OCI-LY7 (cell line): ENCODE results near the gene DPF3. TPM values are rescaled to one million over a fixed set of nuclear protein-coding genes. Genes with fewer than 3 reads are reported as not detected.

Source experiments
- BruUV-seq: library from RNA; stranded (reverse); fragments of 400-500 nt; replicated peaks from 2 replicates; lab custom pipeline; 2021; lab: Mats Ljungman, UMichigan
- CTCF ChIA-PET: fragments of 300-600 bp; sonication (Branson Sonifier 250); formaldehyde crosslinking; loops from one replicate; lab custom pipeline; 2022; ENCODE audit warnings: antibody characterized with exemption; ENCODE audit not compliant: unreplicated experiment; lab: Charles Lee
- POLR2A ChIA-PET: fragments of 300-600 bp; sonication (Branson Sonifier 250); formaldehyde crosslinking; loops from one replicate; lab custom pipeline; 2022; ENCODE audit warnings: antibody characterized with exemption; lab: Charles Lee
- DNase-seq: peaks from one replicate; pipeline ENCODE4 v3.0.0-alpha.2; 2015; ENCODE audit warnings: low spot score
- H2AFZ ChIP-seq: fragments of 200-600 bp; sonication (generic), shearing (Covaris generic); 2 replicates; pipeline ENCODE4 v1.6.1; 2014; ENCODE audit warnings: mild to moderate bottlenecking, antibody characterized with exemption, low read length, moderate library complexity
- H3K27ac ChIP-seq: fragments of 200-600 bp; sonication (generic); 2 replicates; pipeline ENCODE4 v1.5.1; 2014; ENCODE audit warnings: mixed run types, low read depth, mild to moderate bottlenecking, moderate library complexity, low read length, inconsistent platforms; ENCODE audit not compliant: poor library complexity, severe bottlenecking
- H3K36me3 ChIP-seq: fragments of 200-600 bp; sonication (generic); 2 replicates; pipeline ENCODE4 v1.6.1; 2014; ENCODE audit warnings: mild to moderate bottlenecking, antibody characterized with exemption, low read length, moderate library complexity, mixed read lengths; ENCODE audit not compliant: insufficient read depth
- H3K4me1 ChIP-seq: fragments of 200-600 bp; sonication (generic); 2 replicates; pipeline ENCODE4 v1.5.1; 2014; ENCODE audit warnings: mild to moderate bottlenecking, low read length; ENCODE audit not compliant: insufficient read depth, poor library complexity, severe bottlenecking
- H3K4me2 ChIP-seq: fragments of 200-600 bp; sonication (generic); 2 replicates; pipeline ENCODE4 v1.6.1; 2014; ENCODE audit warnings: mild to moderate bottlenecking, low read length
- H3K4me3 ChIP-seq: fragments of 200-600 bp; sonication (generic); 2 replicates; pipeline ENCODE4 v1.5.1; 2014; ENCODE audit warnings: mild to moderate bottlenecking, low read depth, low read length; ENCODE audit not compliant: poor library complexity, severe bottlenecking
- H3K79me2 ChIP-seq: fragments of 200-600 bp; sonication (generic); 2 replicates; pipeline ENCODE4 v1.6.1; 2016; ENCODE audit warnings: low read depth, mild to moderate bottlenecking, low read length, moderate library complexity, mixed read lengths; ENCODE audit not compliant: insufficient read depth
- H3K9me2 ChIP-seq: fragments of 200-600 bp; sonication (generic); 2 replicates; pipeline ENCODE4 v1.6.1; 2016; ENCODE audit warnings: mild to moderate bottlenecking, low read length, mixed read lengths; ENCODE audit not compliant: insufficient read depth
- H3K9me3 ChIP-seq: fragments of 200-600 bp; sonication (generic); 2 replicates; pipeline ENCODE4 v1.6.1; 2014; ENCODE audit warnings: mild to moderate bottlenecking, mixed run types, low read length, mixed read lengths
- H4K20me1 ChIP-seq: fragments of 200-600 bp; sonication (generic); 2 replicates; pipeline ENCODE4 v1.6.1; 2014; ENCODE audit warnings: mild to moderate bottlenecking, antibody characterized with exemption, low read length, moderate library complexity, mixed read lengths; ENCODE audit not compliant: insufficient read depth
- EZH2phosphoT487 ChIP-seq: fragments of 200-600 bp; sonication (generic); IDR thresholded peaks from 2 replicates; pipeline ENCODE4 v1.6.1; 2018; ENCODE audit warnings: low read depth, borderline replicate concordance, mild to moderate bottlenecking, mixed run types, antibody characterized with exemption, low read length, moderate library complexity, mixed read lengths
- intact Hi-C: fragments of 100-400 bp; cut with micrococcal nuclease; formaldehyde crosslinking; loops from one replicate; pipeline ENCODE4 v1.10.0; 2022; ENCODE audit not compliant: unreplicated experiment
- total RNA-seq, 2 experiments: library from RNA; depleted of rRNA in 1 of 2; stranded (reverse); fragments of >200 nt in 1 of 2; shearing (Covaris generic) in 1 of 2; gene quantifications; 2 replicates each; pipeline ENCODE4 v1.2.3, GENCODE V29; 2014 to 2022
- TF ChIP-seq, protein P1 (sequence below): fragments of 200-600 bp; sonication (generic); conservative IDR thresholded peaks from 2 replicates; pipeline ENCODE4 v1.5.1; 2014; ENCODE audit warnings: mild to moderate bottlenecking, antibody characterized with exemption, low read length, moderate library complexity, mixed read lengths

The DPF3 gene
- total RNA-seq, 2 experiments from 2014 or later: 0.42 TPM; not detected in 1

- TF ChIP-seq, protein P1, sequence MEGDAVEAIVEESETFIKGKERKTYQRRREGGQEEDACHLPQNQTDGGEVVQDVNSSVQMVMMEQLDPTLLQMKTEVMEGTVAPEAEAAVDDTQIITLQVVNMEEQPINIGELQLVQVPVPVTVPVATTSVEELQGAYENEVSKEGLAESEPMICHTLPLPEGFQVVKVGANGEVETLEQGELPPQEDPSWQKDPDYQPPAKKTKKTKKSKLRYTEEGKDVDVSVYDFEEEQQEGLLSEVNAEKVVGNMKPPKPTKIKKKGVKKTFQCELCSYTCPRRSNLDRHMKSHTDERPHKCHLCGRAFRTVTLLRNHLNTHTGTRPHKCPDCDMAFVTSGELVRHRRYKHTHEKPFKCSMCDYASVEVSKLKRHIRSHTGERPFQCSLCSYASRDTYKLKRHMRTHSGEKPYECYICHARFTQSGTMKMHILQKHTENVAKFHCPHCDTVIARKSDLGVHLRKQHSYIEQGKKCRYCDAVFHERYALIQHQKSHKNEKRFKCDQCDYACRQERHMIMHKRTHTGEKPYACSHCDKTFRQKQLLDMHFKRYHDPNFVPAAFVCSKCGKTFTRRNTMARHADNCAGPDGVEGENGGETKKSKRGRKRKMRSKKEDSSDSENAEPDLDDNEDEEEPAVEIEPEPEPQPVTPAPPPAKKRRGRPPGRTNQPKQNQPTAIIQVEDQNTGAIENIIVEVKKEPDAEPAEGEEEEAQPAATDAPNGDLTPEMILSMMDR: no peak
- TF ChIP-seq EZH2phosphoT487: no peak
- Histone ChIP-seq H4K20me1 (no peaks in the 10 kb centered on the region), H3K4me3 (no peak overlapping the region), H3K4me2 (no peak overlapping the region), H3K79me2 (no peaks in the 10 kb centered on the region), H3K36me3 (no peaks in the 10 kb centered on the region), H3K4me1 (no peaks in the 10 kb centered on the region), H3K9me2 (no peaks in the 10 kb centered on the region), H2AFZ (no peak overlapping the region), H3K27ac (no peak overlapping the region), H3K9me3 (no peaks in the 10 kb centered on the region)
- BruUV-seq: no TSS peak
- no peak for DNase-seq
- POLR2A ChIA-PET: no interaction called here
- CTCF ChIA-PET: no interaction called here
- intact Hi-C loops: no loop called here
Measured at GRCh38 chr14:72633551-72633950, 260.4 kb downstream of the DPF3 start.

DNA sequence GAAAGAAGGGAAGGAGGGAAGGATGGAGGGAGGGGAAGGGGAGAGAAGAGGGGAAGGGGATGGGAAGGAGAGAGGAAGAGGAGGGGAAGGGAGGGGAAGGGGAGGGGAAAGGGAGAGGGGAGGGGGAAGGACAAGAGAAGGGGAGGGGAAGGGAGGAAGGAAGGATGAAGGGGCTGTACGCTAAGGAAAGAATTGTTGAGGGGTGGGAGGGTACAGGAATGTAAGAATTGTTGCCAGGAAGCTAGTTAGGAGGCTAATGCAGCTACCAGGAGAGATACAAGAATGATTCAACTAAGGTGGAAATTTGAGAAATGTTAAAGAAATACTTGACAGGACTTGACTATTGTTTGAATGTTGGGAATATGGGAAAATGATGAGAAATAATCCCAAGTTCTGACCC lies 261.2 kb downstream of the DPF3 start:
- no peak overlapping the region for H3K4me2 ChIP-seq
- no TSS peak for BruUV-seq
- DNase-seq: no peak

GRCh38 chr14:72631401-72631800 lies 262.5 kb downstream of the DPF3 start:
- BruUV-seq: no TSS peak
- Histone ChIP-seq H3K4me1 (no peaks in the 10 kb centered on the region), H3K9me2 (no peaks in the 10 kb centered on the region), H3K27ac (no peak overlapping the region), H3K4me3 (no peak overlapping the region), H3K79me2 (no peaks in the 10 kb centered on the region), H3K36me3 (no peaks in the 10 kb centered on the region), H3K9me3 (peaks cover 12% of the 10 kb centered on the region), H3K4me2 (no peak overlapping the region), H2AFZ (no peak overlapping the region), H4K20me1 (no peaks in the 10 kb centered on the region)
- DNase-seq: no peak
- intact Hi-C loops: no loop called here
- TF ChIP-seq, protein P1: no peak
- no peak for TF ChIP-seq EZH2phosphoT487
- CTCF ChIA-PET: no interaction called here
- POLR2A ChIA-PET: interaction anchor here (1.4 kb wide), 1 partner anchor 8 kb away, joined by 4 read pairs; no protein-coding TSS in a partner anchor

More for the DNA sequence above, 261.2 kb downstream of the DPF3 start:
- Histone ChIP-seq H3K79me2 (no peaks in the 10 kb centered on the region), H3K9me2 (no peaks in the 10 kb centered on the region), H3K9me3 (no peaks in the 10 kb centered on the region), H3K4me3 (no peak overlapping the region), H3K36me3 (no peaks in the 10 kb centered on the region), H4K20me1 (no peaks in the 10 kb centered on the region), H3K27ac (no peak overlapping the region), H3K4me1 (no peaks in the 10 kb centered on the region), H2AFZ (no peak overlapping the region)
- TF ChIP-seq, protein P1: no peak
- no peak for TF ChIP-seq EZH2phosphoT487
- ChIA-PET CTCF (no interaction called here), POLR2A (no interaction called here)
- intact Hi-C loops: no loop called here
